KMS-11 (cell line): ENCODE results near the gene NAPB.

Source experiments
- H2AFZ ChIP-seq: fragments of 200-600 bp; sonication (generic); 2 replicates; pipeline ENCODE4 v1.6.1; 2016; ENCODE audit warnings: antibody characterized with exemption, mixed run types, low read depth
- H3K27ac ChIP-seq: fragments of 200-600 bp; sonication (generic); 2 replicates; pipeline ENCODE4 v1.6.1; 2016; ENCODE audit warnings: mild to moderate bottlenecking, mixed run types
- H3K27me3 ChIP-seq: fragments of 200-600 bp; sonication (generic); 2 replicates; pipeline ENCODE4 v1.6.1; 2017; ENCODE audit warnings: mild to moderate bottlenecking, low read depth, mixed run types, moderate library complexity; ENCODE audit not compliant: insufficient read depth
- H3K36me3 ChIP-seq: fragments of 200-600 bp; sonication (generic); 2 replicates; pipeline ENCODE4 v1.6.1; 2017; ENCODE audit warnings: mild to moderate bottlenecking, mixed run types; ENCODE audit not compliant: insufficient read depth
- H3K4me1 ChIP-seq: fragments of 200-600 bp; sonication (generic); 2 replicates; pipeline ENCODE4 v1.6.1; 2016; ENCODE audit warnings: mild to moderate bottlenecking, low read depth, mixed run types; ENCODE audit not compliant: poor library complexity, severe bottlenecking
- H3K4me2 ChIP-seq: fragments of 200-600 bp; sonication (generic); 2 replicates; pipeline ENCODE4 v1.7.0; 2016; ENCODE audit warnings: mild to moderate bottlenecking, mixed run types
- H3K4me3 ChIP-seq: fragments of 200-600 bp; sonication (generic); IDR thresholded peaks from 2 replicates; pipeline ENCODE4 v1.6.1; 2017; ENCODE audit warnings: low read depth, low read length, mixed read lengths; ENCODE audit not compliant: insufficient read depth
- H3K79me2 ChIP-seq: fragments of 200-600 bp; sonication (generic); 2 replicates; pipeline ENCODE4 v1.6.1; 2016; ENCODE audit warnings: low read depth, mixed run types; ENCODE audit not compliant: insufficient read depth
- H3K9ac ChIP-seq: fragments of 200-600 bp; sonication (generic); 2 replicates; pipeline ENCODE4 v1.6.1; 2016; ENCODE audit warnings: mild to moderate bottlenecking, mixed run types
- H4K20me1 ChIP-seq: fragments of 200-600 bp; sonication (generic); 2 replicates; pipeline ENCODE4 v1.6.1; 2016; ENCODE audit warnings: mild to moderate bottlenecking, mixed run types; ENCODE audit not compliant: insufficient read depth
- TF ChIP-seq, protein P1 (sequence below): fragments of 200-600 bp; sonication (generic); conservative IDR thresholded peaks from 2 replicates; pipeline ENCODE4 v1.6.1; 2017; ENCODE audit warnings: low read depth, mild to moderate bottlenecking, antibody characterized with exemption, low read length, moderate library complexity, mixed read lengths

NAPB gene

DNA sequence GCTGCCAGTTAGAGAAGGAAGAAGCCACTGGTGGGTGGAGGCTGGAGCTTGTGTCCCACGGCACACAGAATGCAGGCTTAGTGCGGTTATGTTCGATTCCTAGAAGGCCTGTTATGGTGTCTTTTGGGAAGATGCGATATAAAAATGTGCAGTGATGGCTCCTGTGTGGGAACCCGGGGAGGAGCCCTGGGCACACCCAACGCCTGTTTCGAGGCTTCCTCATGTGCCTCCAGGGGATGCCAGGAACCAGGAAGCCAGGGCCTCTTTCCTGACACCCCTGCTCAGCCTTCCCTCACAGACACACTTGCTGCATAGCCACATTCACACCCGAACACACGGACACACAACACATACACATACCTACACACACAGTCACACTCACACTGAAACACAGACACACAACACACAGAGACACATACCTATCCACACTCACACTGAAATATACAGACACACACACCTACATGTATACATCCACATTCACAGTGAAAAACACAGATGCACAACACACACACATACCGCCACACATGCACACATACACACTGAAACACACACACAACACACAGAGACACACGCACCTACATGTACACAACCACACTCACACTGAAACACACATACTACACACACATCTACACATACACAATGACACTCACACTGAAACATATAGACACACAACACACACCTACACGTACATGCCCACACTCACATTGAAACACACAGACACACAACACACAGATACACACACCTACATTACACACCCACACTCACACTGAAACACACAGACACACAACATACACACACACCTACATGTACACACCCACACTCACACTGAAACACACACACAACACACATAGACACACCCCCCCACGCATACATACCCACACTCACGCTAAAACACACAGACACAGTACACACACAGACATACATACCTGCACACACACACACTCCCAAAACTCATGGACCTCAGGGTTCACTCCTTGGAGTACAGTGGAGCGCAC, 32.6 kb upstream of the NAPB start:
- H3K79me2 ChIP-seq = no peaks in the 10 kb centered on the region
- no peak overlapping the region for H3K4me2 ChIP-seq
- H3K9ac ChIP-seq = no peak overlapping the region
- H3K36me3 ChIP-seq = no peaks in the 10 kb centered on the region
- H3K4me1 ChIP-seq = no peaks in the 10 kb centered on the region
- no peaks in the 10 kb centered on the region for H3K27me3 ChIP-seq
- H2AFZ ChIP-seq = no peak overlapping the region
- H4K20me1 ChIP-seq = no peaks in the 10 kb centered on the region
- TF ChIP-seq, protein P1, sequence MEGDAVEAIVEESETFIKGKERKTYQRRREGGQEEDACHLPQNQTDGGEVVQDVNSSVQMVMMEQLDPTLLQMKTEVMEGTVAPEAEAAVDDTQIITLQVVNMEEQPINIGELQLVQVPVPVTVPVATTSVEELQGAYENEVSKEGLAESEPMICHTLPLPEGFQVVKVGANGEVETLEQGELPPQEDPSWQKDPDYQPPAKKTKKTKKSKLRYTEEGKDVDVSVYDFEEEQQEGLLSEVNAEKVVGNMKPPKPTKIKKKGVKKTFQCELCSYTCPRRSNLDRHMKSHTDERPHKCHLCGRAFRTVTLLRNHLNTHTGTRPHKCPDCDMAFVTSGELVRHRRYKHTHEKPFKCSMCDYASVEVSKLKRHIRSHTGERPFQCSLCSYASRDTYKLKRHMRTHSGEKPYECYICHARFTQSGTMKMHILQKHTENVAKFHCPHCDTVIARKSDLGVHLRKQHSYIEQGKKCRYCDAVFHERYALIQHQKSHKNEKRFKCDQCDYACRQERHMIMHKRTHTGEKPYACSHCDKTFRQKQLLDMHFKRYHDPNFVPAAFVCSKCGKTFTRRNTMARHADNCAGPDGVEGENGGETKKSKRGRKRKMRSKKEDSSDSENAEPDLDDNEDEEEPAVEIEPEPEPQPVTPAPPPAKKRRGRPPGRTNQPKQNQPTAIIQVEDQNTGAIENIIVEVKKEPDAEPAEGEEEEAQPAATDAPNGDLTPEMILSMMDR = no peak
- no peak overlapping the region for H3K27ac ChIP-seq
- H3K4me3 ChIP-seq = no peak overlapping the region

DNA sequence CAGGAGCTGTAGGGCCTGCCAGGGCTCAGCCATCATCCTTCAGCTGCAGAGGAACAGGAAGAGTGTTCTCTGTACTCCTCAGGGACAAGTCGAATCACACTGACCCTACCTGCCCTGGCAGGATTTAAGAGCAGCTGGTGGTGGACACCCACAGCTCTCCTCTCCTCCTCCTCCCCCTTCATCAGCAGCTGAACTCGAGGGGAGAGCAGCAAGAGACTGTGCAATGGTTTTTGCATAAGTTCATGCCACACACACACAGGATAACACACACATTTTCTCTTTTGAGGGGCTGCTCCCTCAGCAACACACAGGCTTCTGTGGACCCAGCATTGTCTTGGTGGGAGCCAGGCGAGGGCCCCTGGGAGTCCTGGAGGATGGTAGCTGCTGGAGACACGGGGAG, 31.5 kb upstream of the NAPB start, which contains the start of gene CST11:
TSS of gene CST11 (minus strand) at position 101 of the 400 bp plus-strand sequence. CDS start at position 36, 65 bp downstream.
- Histone ChIP-seq H3K27me3 (no peaks in the 10 kb centered on the region), H3K79me2 (no peaks in the 10 kb centered on the region), H3K9ac (no peak within 1 kb of the TSS), H3K36me3 (no peaks in the 10 kb centered on the region), H4K20me1 (no peaks in the 10 kb centered on the region), H3K27ac (no peak within 1 kb of the TSS), H3K4me1 (no peaks in the 10 kb centered on the region), H2AFZ (no peak within 1 kb of the TSS), H3K4me2 (no peak within 1 kb of the TSS), H3K4me3 (no peak within 1 kb of the TSS)
- TF ChIP-seq, protein P1 = no peak

DNA sequence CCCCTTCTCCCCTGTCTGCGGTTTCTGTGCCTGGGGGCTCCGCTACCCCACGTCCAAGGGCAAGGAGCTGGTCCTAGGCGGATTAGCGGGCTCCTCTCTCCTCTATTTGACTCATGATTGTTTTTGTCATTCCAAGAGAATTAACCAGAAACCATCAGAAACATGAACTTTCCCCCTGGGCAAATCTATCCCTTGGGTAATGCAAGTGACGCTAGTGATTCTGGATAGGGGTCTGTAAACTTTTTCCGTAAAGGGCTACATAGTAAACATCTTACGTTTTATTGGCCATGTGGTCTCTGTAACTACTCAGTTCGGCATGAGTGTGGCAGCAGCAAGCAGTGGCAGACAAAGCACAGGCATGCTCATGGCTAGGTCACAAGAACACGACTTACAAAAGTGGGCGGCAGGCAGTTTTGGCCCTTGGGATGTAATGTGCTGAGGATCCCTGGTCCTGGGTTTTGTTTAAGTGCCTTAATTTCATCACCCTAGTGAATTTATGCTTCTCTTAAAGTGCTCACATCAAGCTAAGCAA, 30.7 kb upstream of the NAPB start:
- Histone ChIP-seq H3K4me1 (no peaks in the 10 kb centered on the region), H3K79me2 (no peaks in the 10 kb centered on the region), H3K4me3 (no peak overlapping the region), H3K27ac (no peak overlapping the region), H3K4me2 (no peak overlapping the region), H2AFZ (no peak overlapping the region), H3K36me3 (no peaks in the 10 kb centered on the region), H3K9ac (no peak overlapping the region), H4K20me1 (no peaks in the 10 kb centered on the region), H3K27me3 (no peaks in the 10 kb centered on the region)
- TF ChIP-seq, protein P1 = no peak

DNA sequence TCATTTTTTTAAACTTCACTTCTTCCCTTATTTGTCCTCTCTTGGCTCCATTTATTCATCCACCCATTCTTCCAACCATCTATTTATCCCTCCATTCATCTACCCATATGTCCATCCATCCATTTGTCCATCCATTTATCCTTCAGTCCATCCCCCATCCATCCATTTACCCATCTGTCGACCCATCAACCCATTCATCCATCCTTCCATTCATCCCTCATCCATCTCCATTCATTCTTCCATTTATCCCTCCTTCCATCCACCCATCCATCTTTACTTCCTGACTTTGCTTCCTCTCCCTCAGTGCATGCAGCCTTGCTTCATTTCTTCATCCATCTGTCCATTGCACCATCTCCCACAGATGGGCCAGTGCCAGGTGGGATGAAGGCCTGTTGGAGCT, 29.6 kb upstream of the NAPB start:
- TF ChIP-seq, protein P1 = no peak
- Histone ChIP-seq H4K20me1 (no peaks in the 10 kb centered on the region), H3K79me2 (no peaks in the 10 kb centered on the region), H2AFZ (no peak overlapping the region), H3K9ac (no peak overlapping the region), H3K36me3 (no peaks in the 10 kb centered on the region), H3K4me2 (no peak overlapping the region), H3K27ac (no peak overlapping the region), H3K4me3 (no peak overlapping the region), H3K4me1 (no peaks in the 10 kb centered on the region), H3K27me3 (no peaks in the 10 kb centered on the region)
